Measurements from ENCODE around the gene GPR162. TPM values are rescaled to one million over a fixed set of nuclear protein-coding genes. Genes with fewer than 3 reads are reported as not detected.

Gene GPR162
- total RNA-seq, 1 experiment from 2014 or later = not detected

- intact Hi-C loops (cut with micrococcal nuclease) = no loop called here
- Histone ChIP-seq H3K9me2 (replicated peaks; ENCODE audit: low read length) (no peaks in the 10 kb centered on the region), H3K4me3 (ENCODE audit: low read length) (no peak overlapping the region), H3K4me1 (ENCODE audit: insufficient read depth, low read length) (peaks cover 4% of the 10 kb centered on the region; the same call in 1 of the 2 replicates), H3K27me3 (ENCODE audit: low read length) (no peaks in the 10 kb centered on the region), H3K79me2 (ENCODE audit: low read length) (no peaks in the 10 kb centered on the region), H4K20me1 (ENCODE audit: low read length) (no peaks in the 10 kb centered on the region), H3K27ac (ENCODE audit: low read length) (no peak overlapping the region), H3K4me2 (ENCODE audit: low read length) (no peak overlapping the region), H2AFZ (ENCODE audit: low read length) (no peak overlapping the region), H3F3A (ENCODE audit: low read length, unreplicated experiment) (no peaks in the 10 kb centered on the region), H3K9me3 (ENCODE audit: low read length) (no peaks in the 10 kb centered on the region), H3K36me3 (ENCODE audit: low read depth, low read length) (no peaks in the 10 kb centered on the region), H3K9ac (ENCODE audit: low read length) (no peak overlapping the region)
- no TSS peak for BruUV-seq (replicated peaks)
- DNase-seq (no peak), ATAC-seq (no peak)
- ChIA-PET POLR2A (ENCODE audit: unreplicated experiment) (no interaction called here), CTCF (no interaction called here)
- TF ChIP-seq, protein P1, sequence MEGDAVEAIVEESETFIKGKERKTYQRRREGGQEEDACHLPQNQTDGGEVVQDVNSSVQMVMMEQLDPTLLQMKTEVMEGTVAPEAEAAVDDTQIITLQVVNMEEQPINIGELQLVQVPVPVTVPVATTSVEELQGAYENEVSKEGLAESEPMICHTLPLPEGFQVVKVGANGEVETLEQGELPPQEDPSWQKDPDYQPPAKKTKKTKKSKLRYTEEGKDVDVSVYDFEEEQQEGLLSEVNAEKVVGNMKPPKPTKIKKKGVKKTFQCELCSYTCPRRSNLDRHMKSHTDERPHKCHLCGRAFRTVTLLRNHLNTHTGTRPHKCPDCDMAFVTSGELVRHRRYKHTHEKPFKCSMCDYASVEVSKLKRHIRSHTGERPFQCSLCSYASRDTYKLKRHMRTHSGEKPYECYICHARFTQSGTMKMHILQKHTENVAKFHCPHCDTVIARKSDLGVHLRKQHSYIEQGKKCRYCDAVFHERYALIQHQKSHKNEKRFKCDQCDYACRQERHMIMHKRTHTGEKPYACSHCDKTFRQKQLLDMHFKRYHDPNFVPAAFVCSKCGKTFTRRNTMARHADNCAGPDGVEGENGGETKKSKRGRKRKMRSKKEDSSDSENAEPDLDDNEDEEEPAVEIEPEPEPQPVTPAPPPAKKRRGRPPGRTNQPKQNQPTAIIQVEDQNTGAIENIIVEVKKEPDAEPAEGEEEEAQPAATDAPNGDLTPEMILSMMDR (conservative IDR thresholded peaks at IDR 0.05; ENCODE audit: low read depth, low read length) = no peak
These were observed 38.6 kb upstream of the GPR162 start for GRCh38 chr12:6782850-6783566.

GRCh38 chr12:6783828-6784227, 37.8 kb upstream of the GPR162 start:
- H3K4me2 ChIP-seq (ENCODE audit: low read length) = no peak overlapping the region
- DNase-seq (no peak), ATAC-seq (no peak)
- no peaks in the 10 kb centered on the region for H3F3A ChIP-seq (ENCODE audit: low read length, unreplicated experiment)
- intact Hi-C loops (cut with micrococcal nuclease) = no loop called here
- no peaks in the 10 kb centered on the region for H3K4me1 ChIP-seq (ENCODE audit: insufficient read depth, low read length)
- H3K27me3 ChIP-seq (ENCODE audit: low read length) = no peaks in the 10 kb centered on the region
- no peak overlapping the region for H3K27ac ChIP-seq (ENCODE audit: low read length)
- no TSS peak for BruUV-seq (replicated peaks)
- CTCF ChIA-PET = no interaction called here
- no peaks in the 10 kb centered on the region for H3K9me3 ChIP-seq (ENCODE audit: low read length)
- H3K9me2 ChIP-seq (replicated peaks; ENCODE audit: low read length) = no peaks in the 10 kb centered on the region
- TF ChIP-seq EZH2phosphoT487 (IDR thresholded peaks at IDR 0.05; ENCODE audit: borderline replicate concordance, low read length) (no peak), EZH2 (IDR thresholded peaks at IDR 0.05; ENCODE audit: low read length, unreplicated experiment) (no peak)
- TF ChIP-seq, protein P1 (conservative IDR thresholded peaks at IDR 0.05; ENCODE audit: low read depth, low read length) = no peak
- H2AFZ ChIP-seq (ENCODE audit: low read length) = no peak overlapping the region
- no peak overlapping the region for H3K4me3 ChIP-seq (ENCODE audit: low read length)
- POLR2A ChIA-PET (ENCODE audit: unreplicated experiment) = no interaction called here
- no peak overlapping the region for H3K9ac ChIP-seq (ENCODE audit: low read length)
- H3K36me3 ChIP-seq (ENCODE audit: low read depth, low read length) = no peaks in the 10 kb centered on the region
- no peaks in the 10 kb centered on the region for H3K79me2 ChIP-seq (ENCODE audit: low read length)
- H4K20me1 ChIP-seq (ENCODE audit: low read length) = no peaks in the 10 kb centered on the region

DNA sequence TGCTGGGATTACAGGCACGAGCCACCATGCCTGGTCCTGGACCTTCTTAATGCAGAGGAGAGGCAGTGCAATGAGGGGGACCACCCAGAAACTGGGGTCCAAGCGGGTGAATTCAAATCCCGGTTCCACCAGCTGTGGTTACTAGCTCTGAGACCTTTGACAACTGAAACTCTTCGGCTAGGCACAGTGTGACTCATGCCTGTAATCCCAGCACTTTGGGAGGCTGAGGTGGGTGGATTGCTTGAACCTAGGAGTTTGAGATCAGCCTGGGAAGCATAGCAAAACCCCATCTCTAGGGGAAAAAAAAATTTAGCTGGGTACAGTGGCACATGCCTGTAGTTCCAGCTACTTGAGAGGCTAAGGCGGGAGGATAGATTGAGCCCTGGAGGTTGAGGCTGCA, 37.3 kb upstream of the GPR162 start:
- intact Hi-C loops (cut with micrococcal nuclease) = no loop called here
- CTCF ChIA-PET = no interaction called here
- DNase-seq (no peak), ATAC-seq (no peak)
- no peak overlapping the region for H3K4me2 ChIP-seq (ENCODE audit: low read length)
- no peak overlapping the region for H3K4me3 ChIP-seq (ENCODE audit: low read length)
- no peaks in the 10 kb centered on the region for H3F3A ChIP-seq (ENCODE audit: low read length, unreplicated experiment)
- H2AFZ ChIP-seq (ENCODE audit: low read length) = no peak overlapping the region
- H3K9me2 ChIP-seq (replicated peaks; ENCODE audit: low read length) = no peaks in the 10 kb centered on the region
- H3K27ac ChIP-seq (ENCODE audit: low read length) = no peak overlapping the region
- TF ChIP-seq EZH2phosphoT487 (IDR thresholded peaks at IDR 0.05; ENCODE audit: borderline replicate concordance, low read length) (no peak), EZH2 (IDR thresholded peaks at IDR 0.05; ENCODE audit: low read length, unreplicated experiment) (no peak)
- TF ChIP-seq, protein P1 (conservative IDR thresholded peaks at IDR 0.05; ENCODE audit: low read depth, low read length) = no peak
- POLR2A ChIA-PET (ENCODE audit: unreplicated experiment) = no interaction called here
- H3K36me3 ChIP-seq (ENCODE audit: low read depth, low read length) = no peaks in the 10 kb centered on the region
- H3K9me3 ChIP-seq (ENCODE audit: low read length) = no peaks in the 10 kb centered on the region
- BruUV-seq (replicated peaks) = no TSS peak
- H3K9ac ChIP-seq (ENCODE audit: low read length) = no peak overlapping the region
- H4K20me1 ChIP-seq (ENCODE audit: low read length) = no peaks in the 10 kb centered on the region
- H3K4me1 ChIP-seq (ENCODE audit: insufficient read depth, low read length) = no peaks in the 10 kb centered on the region
- no peaks in the 10 kb centered on the region for H3K79me2 ChIP-seq (ENCODE audit: low read length)
- no peaks in the 10 kb centered on the region for H3K27me3 ChIP-seq (ENCODE audit: low read length)

Measured in PC-3 (cell line).